Measurements from ENCODE around the gene PABPC1L. TPM values are rescaled to one million over a fixed set of nuclear protein-coding genes. Genes with fewer than 3 reads are reported as not detected.

PABPC1L gene
- total RNA-seq, 1 donor from 2014 or later: 45.3 TPM

DNA sequence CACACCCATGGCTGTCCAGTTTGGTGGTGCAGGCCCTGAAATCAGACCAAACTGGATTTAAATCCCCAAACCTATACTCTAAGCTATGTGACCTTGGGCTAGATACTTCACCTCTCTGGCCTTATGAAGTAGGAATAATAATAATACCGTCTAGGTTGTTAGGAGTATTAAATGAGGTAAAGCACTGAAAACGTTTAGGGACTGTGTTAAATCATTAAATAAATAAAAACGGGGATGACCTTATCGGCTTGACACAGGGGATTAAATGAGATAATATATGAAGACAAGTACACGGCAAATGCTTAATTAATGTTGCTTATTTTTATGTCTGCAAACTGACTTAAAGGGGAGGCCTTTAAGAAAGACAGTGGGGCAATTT lies 55.8 kb downstream of the PABPC1L start:
- Histone ChIP-seq H4K20me1 (ENCODE audit: low read depth) (peaks cover 22% of the 10 kb centered on the region), H3K27me3 (no peaks in the 10 kb centered on the region), H3K27ac (no peak overlapping the region), H3K9ac (no peak overlapping the region), H2AFZ (replicated peaks) (peak overlapping the region; percentile 75), H3F3A (ENCODE audit: low read depth) (peaks cover 20% of the 10 kb centered on the region), H3K4me3 (peak overlapping the region; percentile 83), H3K79me2 (ENCODE audit: low read depth) (peaks cover 43% of the 10 kb centered on the region), H3K4me2 (peak overlapping the region; percentile 94), H3K4me1 (peaks cover 17% of the 10 kb centered on the region), H3K36me3 (no peaks in the 10 kb centered on the region), H3K9me3 (ENCODE audit: low read depth) (no peaks in the 10 kb centered on the region)
- TF ChIP-seq EZH2phosphoT487 (IDR thresholded peaks at IDR 0.05): no peak
- TF ChIP-seq, protein P1, sequence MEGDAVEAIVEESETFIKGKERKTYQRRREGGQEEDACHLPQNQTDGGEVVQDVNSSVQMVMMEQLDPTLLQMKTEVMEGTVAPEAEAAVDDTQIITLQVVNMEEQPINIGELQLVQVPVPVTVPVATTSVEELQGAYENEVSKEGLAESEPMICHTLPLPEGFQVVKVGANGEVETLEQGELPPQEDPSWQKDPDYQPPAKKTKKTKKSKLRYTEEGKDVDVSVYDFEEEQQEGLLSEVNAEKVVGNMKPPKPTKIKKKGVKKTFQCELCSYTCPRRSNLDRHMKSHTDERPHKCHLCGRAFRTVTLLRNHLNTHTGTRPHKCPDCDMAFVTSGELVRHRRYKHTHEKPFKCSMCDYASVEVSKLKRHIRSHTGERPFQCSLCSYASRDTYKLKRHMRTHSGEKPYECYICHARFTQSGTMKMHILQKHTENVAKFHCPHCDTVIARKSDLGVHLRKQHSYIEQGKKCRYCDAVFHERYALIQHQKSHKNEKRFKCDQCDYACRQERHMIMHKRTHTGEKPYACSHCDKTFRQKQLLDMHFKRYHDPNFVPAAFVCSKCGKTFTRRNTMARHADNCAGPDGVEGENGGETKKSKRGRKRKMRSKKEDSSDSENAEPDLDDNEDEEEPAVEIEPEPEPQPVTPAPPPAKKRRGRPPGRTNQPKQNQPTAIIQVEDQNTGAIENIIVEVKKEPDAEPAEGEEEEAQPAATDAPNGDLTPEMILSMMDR (IDR thresholded peaks at IDR 0.05): no peak
- no peak for TF ChIP-seq EZH2 (IDR thresholded peaks at IDR 0.05)
- H3K36me3 Mint-ChIP-seq: no peaks in the 10 kb centered on the region
- peaks cover 8% of the 10 kb centered on the region for H3K27me3 Mint-ChIP-seq (ENCODE audit: insufficient read depth, low read depth)
- DNase-seq (ENCODE audit: low spot score): no peak
- peak overlapping the region; percentile 98 for H3K4me3 Mint-ChIP-seq
- H3K27ac Mint-ChIP-seq: no peak overlapping the region
- H3K4me1 Mint-ChIP-seq: peaks cover 42% of the 10 kb centered on the region
- H3K9me3 Mint-ChIP-seq: no peaks in the 10 kb centered on the region

DNA sequence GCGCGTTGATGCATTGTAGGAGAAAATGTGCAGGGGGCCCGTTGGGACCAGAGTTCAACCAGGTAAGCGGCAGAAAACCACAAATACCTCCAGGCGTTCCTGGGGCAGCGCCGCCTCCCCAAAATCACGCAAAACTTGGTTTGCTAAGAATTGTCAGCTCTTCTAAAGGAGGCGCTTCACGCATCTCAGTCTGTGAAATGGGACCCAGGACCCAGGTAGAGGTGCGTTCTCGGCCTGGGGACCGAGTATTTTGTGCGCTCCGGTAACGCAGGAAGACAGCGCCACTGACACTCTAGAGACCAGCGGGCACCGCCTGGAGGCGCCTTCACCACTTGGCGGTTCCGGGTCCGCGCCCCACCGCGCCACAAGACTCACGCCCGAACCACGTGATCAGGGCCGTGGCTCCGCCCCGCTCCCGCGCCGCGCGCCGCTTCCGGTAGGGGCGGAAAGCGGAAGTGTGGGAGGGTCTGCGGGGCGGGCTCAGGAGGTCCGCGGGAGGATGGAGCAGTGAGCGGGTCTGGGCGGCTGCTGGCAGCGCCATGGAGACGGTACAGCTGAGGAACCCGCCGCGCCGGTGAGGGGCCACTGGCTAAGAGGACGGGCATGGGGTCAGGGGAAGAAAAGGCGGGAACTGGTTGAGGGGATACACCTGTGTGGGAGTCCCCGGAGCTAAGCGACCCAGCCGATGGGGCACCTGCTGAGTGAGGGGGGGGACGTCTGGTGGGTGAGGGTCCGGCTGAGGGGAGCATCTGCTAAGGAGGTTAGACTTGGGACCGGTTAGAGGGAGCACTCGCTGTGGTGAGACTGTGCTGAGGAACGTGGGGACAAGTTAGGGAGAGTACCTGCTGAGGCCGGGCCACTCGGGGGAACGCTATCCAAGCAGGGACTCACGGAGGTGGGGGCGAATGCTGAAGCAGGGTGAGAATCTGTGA lies 56.4 kb downstream of the PABPC1L start, which contains the start of gene STK4:
TSS of gene STK4 (plus strand) at position 483 of the 932 bp plus-strand sequence. CDS start at position 540, 57 bp downstream.
- peak; percentile 98 for DNase-seq (ENCODE audit: low spot score)
- TF ChIP-seq, protein P1 (IDR thresholded peaks at IDR 0.05): peak; percentile 53
- no peak for TF ChIP-seq EZH2phosphoT487 (IDR thresholded peaks at IDR 0.05)
- Mint-ChIP-seq H3K9me3 (no peaks in the 10 kb centered on the region), H3K27ac (peak within 1 kb of the TSS; percentile 73), H3K4me1 (peaks cover 35% of the 10 kb centered on the region), H3K4me3 (peak within 1 kb of the TSS; percentile 98), H3K27me3 (ENCODE audit: insufficient read depth, low read depth) (peaks cover 8% of the 10 kb centered on the region), H3K36me3 (no peaks in the 10 kb centered on the region)
- H3K79me2 ChIP-seq (ENCODE audit: low read depth): peaks cover 49% of the 10 kb centered on the region
- no peaks in the 10 kb centered on the region for H3K36me3 ChIP-seq
- H3K9ac ChIP-seq: peak within 1 kb of the TSS; percentile 69
- peak within 1 kb of the TSS; percentile 83 for H3K4me3 ChIP-seq
- H3K27ac ChIP-seq: no peak within 1 kb of the TSS
- no peaks in the 10 kb centered on the region for H3K9me3 ChIP-seq (ENCODE audit: low read depth)
- H3K4me2 ChIP-seq: peak within 1 kb of the TSS; percentile 94
- peaks cover 19% of the 10 kb centered on the region for H3F3A ChIP-seq (ENCODE audit: low read depth)
- peaks cover 16% of the 10 kb centered on the region for H3K4me1 ChIP-seq
- no peaks in the 10 kb centered on the region for H3K27me3 ChIP-seq
- peak within 1 kb of the TSS; percentile 75 for H2AFZ ChIP-seq (replicated peaks)
- H4K20me1 ChIP-seq (ENCODE audit: low read depth): peaks cover 22% of the 10 kb centered on the region

DNA sequence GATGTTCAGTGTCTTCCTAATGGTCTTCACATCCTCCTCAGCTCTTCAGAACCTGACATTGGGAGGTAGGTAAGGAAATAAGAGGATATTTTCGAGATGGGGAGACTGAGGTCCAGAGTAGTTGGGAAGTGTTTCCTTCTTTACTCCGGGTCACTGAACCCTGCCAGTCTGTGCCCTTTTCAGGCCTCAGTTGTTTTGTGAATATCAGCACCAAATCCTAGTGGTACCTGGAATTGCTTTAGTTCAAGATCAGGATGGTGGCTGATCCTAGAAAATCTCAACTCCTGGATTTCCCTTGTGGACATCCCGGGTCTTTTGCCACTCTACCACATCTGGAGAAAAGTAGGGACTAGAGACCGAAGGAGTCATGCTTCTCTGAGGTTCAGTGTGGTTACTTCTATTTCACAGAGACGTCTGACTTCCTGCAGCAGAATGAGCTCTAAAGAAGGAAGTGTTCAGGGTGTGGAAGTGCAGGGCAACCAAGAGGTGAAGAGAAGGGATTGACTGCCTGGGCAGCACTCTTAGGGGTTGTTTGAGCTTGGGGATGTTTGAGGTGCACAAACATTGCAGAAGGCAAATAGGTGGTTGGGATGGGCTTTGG lies 57.4 kb downstream of the PABPC1L start:
- TF ChIP-seq, protein P1 (IDR thresholded peaks at IDR 0.05): no peak
- TF ChIP-seq EZH2 (IDR thresholded peaks at IDR 0.05) (no peak), EZH2phosphoT487 (IDR thresholded peaks at IDR 0.05) (no peak)

More for the DNA sequence above, 57.4 kb downstream of the PABPC1L start:
- peaks cover 12% of the 10 kb centered on the region for H3F3A ChIP-seq (ENCODE audit: low read depth)
- H3K9ac ChIP-seq: peak overlapping the region; percentile 69
- no peak overlapping the region for H3K27ac ChIP-seq
- peaks cover 59% of the 10 kb centered on the region for H3K79me2 ChIP-seq (ENCODE audit: low read depth)
- peak overlapping the region; percentile 94 for H3K4me2 ChIP-seq
- peaks cover 22% of the 10 kb centered on the region for H4K20me1 ChIP-seq (ENCODE audit: low read depth)
- H3K27ac Mint-ChIP-seq: no peak overlapping the region
- peaks cover 6% of the 10 kb centered on the region for H3K27me3 Mint-ChIP-seq (ENCODE audit: insufficient read depth, low read depth)
- H3K36me3 ChIP-seq: peaks cover 2% of the 10 kb centered on the region
- no peaks in the 10 kb centered on the region for H3K9me3 ChIP-seq (ENCODE audit: low read depth)
- peak overlapping the region; percentile 98 for H3K4me3 Mint-ChIP-seq
- peak overlapping the region; percentile 83 for H3K4me3 ChIP-seq
- no peaks in the 10 kb centered on the region for H3K9me3 Mint-ChIP-seq
- H3K36me3 Mint-ChIP-seq: no peaks in the 10 kb centered on the region
- DNase-seq (ENCODE audit: low spot score): no peak
- peaks cover 28% of the 10 kb centered on the region for H3K4me1 Mint-ChIP-seq
- peaks cover 13% of the 10 kb centered on the region for H3K4me1 ChIP-seq
- no peaks in the 10 kb centered on the region for H3K27me3 ChIP-seq
- H2AFZ ChIP-seq (replicated peaks): no peak overlapping the region

Data from neural progenitor cell (in vitro differentiated cells).